Astrocyte (in vitro differentiated cells and primary cell): Measurements from ENCODE around the gene C1orf50. TPM values are rescaled to one million over a fixed set of nuclear protein-coding genes. Genes with fewer than 3 reads are reported as not detected.

Source experiments
- DNase-seq: peaks from one replicate; pipeline ENCODE4 v3.0.0-alpha.2; 2010; ENCODE audit warnings: low read depth
- FAIRE-seq: peaks from 2 replicates; lab custom pipeline; 2011; peaks lifted over from hg19 to GRCh38; lab: Jason Lieb, UNC
- H2AFZ ChIP-seq: 2 replicates; pipeline ENCODE4 v1.6.0; 2012; ENCODE audit warnings: low read depth, low read length, inconsistent platforms
- H3K27ac ChIP-seq: 2 replicates; pipeline ENCODE4 v1.5.1; 2011; ENCODE audit warnings: low read depth, low read length, inconsistent platforms
- H3K27me3 ChIP-seq: 2 replicates; pipeline ENCODE4 v1.6.0; 2011; ENCODE audit warnings: low read length, inconsistent platforms; ENCODE audit not compliant: insufficient read depth
- H3K36me3 ChIP-seq: 2 replicates; pipeline ENCODE4 v1.5.1; 2011; ENCODE audit warnings: low read length, inconsistent platforms; ENCODE audit not compliant: insufficient read depth
- H3K4me1 ChIP-seq: 2 replicates; pipeline ENCODE4 v1.5.1; 2011; ENCODE audit warnings: low read length, inconsistent platforms; ENCODE audit not compliant: insufficient read depth
- H3K4me2 ChIP-seq: 2 replicates; pipeline ENCODE4 v1.6.0; 2012; ENCODE audit warnings: low read length, inconsistent platforms
- H3K4me3 ChIP-seq: 2 replicates; pipeline ENCODE4 v1.5.1; 2011; ENCODE audit warnings: low read depth, mild to moderate bottlenecking, low read length, inconsistent platforms; ENCODE audit not compliant: insufficient read depth
- H3K79me2 ChIP-seq: 2 replicates; pipeline ENCODE4 v1.6.0; 2012; ENCODE audit warnings: mild to moderate bottlenecking, low read length, inconsistent platforms; ENCODE audit not compliant: insufficient read depth
- H3K9ac ChIP-seq: 2 replicates; pipeline ENCODE4 v1.6.0; 2012; ENCODE audit warnings: mild to moderate bottlenecking, low read length, inconsistent platforms
- H3K9me3 ChIP-seq: 2 replicates; pipeline ENCODE4 v1.5.1; 2012; ENCODE audit warnings: low read depth, mild to moderate bottlenecking, low read length, inconsistent platforms; ENCODE audit not compliant: insufficient read depth
- H4K20me1 ChIP-seq: 2 replicates; pipeline ENCODE4 v1.6.0; 2012; ENCODE audit warnings: low read length, inconsistent platforms; ENCODE audit not compliant: insufficient read depth
- H3K27ac Mint-ChIP-seq: one replicate; pipeline ENCODE4 v1.8.0; 2021; ENCODE audit warnings: mild to moderate bottlenecking, mixed read lengths; ENCODE audit not compliant: unreplicated experiment
- H3K27me3 Mint-ChIP-seq: one replicate; pipeline ENCODE4 v1.8.0; 2021; ENCODE audit warnings: low read depth, mixed read lengths; ENCODE audit not compliant: unreplicated experiment
- H3K36me3 Mint-ChIP-seq: one replicate; pipeline ENCODE4 v1.8.0; 2021; ENCODE audit warnings: low read depth, mixed read lengths; ENCODE audit not compliant: unreplicated experiment
- H3K4me1 Mint-ChIP-seq: one replicate; pipeline ENCODE4 v1.8.0; 2021; ENCODE audit warnings: low read depth, mixed read lengths; ENCODE audit not compliant: unreplicated experiment
- H3K4me3 Mint-ChIP-seq: one replicate; pipeline ENCODE4 v1.8.0; 2021; ENCODE audit warnings: mild to moderate bottlenecking, moderate library complexity, mixed read lengths; ENCODE audit not compliant: unreplicated experiment
- H3K9me3 Mint-ChIP-seq: one replicate; pipeline ENCODE4 v1.8.0; 2021; ENCODE audit warnings: mild to moderate bottlenecking, mixed read lengths; ENCODE audit not compliant: unreplicated experiment
- CTCF ChIP-seq: IDR thresholded peaks from 2 replicates; pipeline ENCODE4 v1.5.1; 2011; ENCODE audit warnings: low read depth, mild to moderate bottlenecking, inconsistent platforms, low read length, moderate library complexity; ENCODE audit not compliant: insufficient read depth
- EZH2 ChIP-seq: IDR thresholded peaks from 2 replicates; pipeline ENCODE4 v1.6.1; 2012; ENCODE audit warnings: mild to moderate bottlenecking, low read length, inconsistent platforms; ENCODE audit not compliant: insufficient read depth
- total RNA-seq: library from RNA; stranded (reverse); gene quantifications from 2 replicates; pipeline ENCODE4 v1.2.1, GENCODE V29; 2021

The C1orf50 gene
- total RNA-seq, 1 donor from 2014 or later: 9.5 TPM

- DNase-seq: no peak
- peaks cover 2% of the 10 kb centered on the region for H3K9me3 Mint-ChIP-seq
- H3K4me1 Mint-ChIP-seq: no peaks in the 10 kb centered on the region
- Histone ChIP-seq H3K4me2 (no peak overlapping the region), H3K79me2 (no peaks in the 10 kb centered on the region), H4K20me1 (peaks cover 54% of the 10 kb centered on the region), H3K27me3 (no peaks in the 10 kb centered on the region), H3K4me3 (no peak overlapping the region), H3K4me1 (no peaks in the 10 kb centered on the region), H3K9me3 (no peaks in the 10 kb centered on the region), H3K9ac (no peak overlapping the region), H2AFZ (no peak overlapping the region), H3K27ac (no peak overlapping the region), H3K36me3 (peaks cover 23% of the 10 kb centered on the region)
- no peak overlapping the region for H3K27ac Mint-ChIP-seq
- no peaks in the 10 kb centered on the region for H3K27me3 Mint-ChIP-seq
- H3K4me3 Mint-ChIP-seq: no peak overlapping the region
- no peak for FAIRE-seq
- TF ChIP-seq EZH2: no peak
- no peak for TF ChIP-seq CTCF
- H3K36me3 Mint-ChIP-seq: peaks cover 37% of the 10 kb centered on the region
These were observed 20.5 kb upstream of the C1orf50 start for GRCh38 chr1:42746436-42747105.

- no peak overlapping the region for H3K27ac Mint-ChIP-seq
- Histone ChIP-seq H3K79me2 (no peaks in the 10 kb centered on the region), H3K36me3 (peaks cover 27% of the 10 kb centered on the region), H2AFZ (no peak overlapping the region), H3K9ac (no peak overlapping the region), H3K27me3 (no peaks in the 10 kb centered on the region), H3K4me1 (no peaks in the 10 kb centered on the region), H3K4me3 (no peak overlapping the region), H3K27ac (no peak overlapping the region), H3K4me2 (no peak overlapping the region), H4K20me1 (peaks cover 59% of the 10 kb centered on the region), H3K9me3 (no peaks in the 10 kb centered on the region)
- no peak for FAIRE-seq
- no peak for TF ChIP-seq EZH2
- TF ChIP-seq CTCF: peak; percentile 32
- no peaks in the 10 kb centered on the region for H3K27me3 Mint-ChIP-seq
- peaks cover 2% of the 10 kb centered on the region for H3K9me3 Mint-ChIP-seq
- no peak for DNase-seq
- H3K36me3 Mint-ChIP-seq: peaks cover 42% of the 10 kb centered on the region
- no peaks in the 10 kb centered on the region for H3K4me1 Mint-ChIP-seq
- H3K4me3 Mint-ChIP-seq: no peak overlapping the region
These were observed 19.9 kb upstream of the C1orf50 start for GRCh38 chr1:42747125-42747524.

GRCh38 chr1:42748021-42748420, 19.0 kb upstream of the C1orf50 start:
- no peak for FAIRE-seq
- Histone ChIP-seq H4K20me1 (peaks cover 68% of the 10 kb centered on the region), H2AFZ (no peak overlapping the region), H3K4me3 (no peak overlapping the region), H3K4me2 (no peak overlapping the region), H3K9me3 (no peaks in the 10 kb centered on the region), H3K9ac (no peak overlapping the region), H3K36me3 (peaks cover 36% of the 10 kb centered on the region), H3K4me1 (no peaks in the 10 kb centered on the region), H3K27me3 (no peaks in the 10 kb centered on the region), H3K27ac (no peak overlapping the region), H3K79me2 (no peaks in the 10 kb centered on the region)
- H3K4me1 Mint-ChIP-seq: no peaks in the 10 kb centered on the region
- H3K4me3 Mint-ChIP-seq: no peak overlapping the region
- peaks cover 2% of the 10 kb centered on the region for H3K9me3 Mint-ChIP-seq
- H3K27me3 Mint-ChIP-seq: no peaks in the 10 kb centered on the region
- peaks cover 49% of the 10 kb centered on the region for H3K36me3 Mint-ChIP-seq
- no peak for TF ChIP-seq EZH2
- TF ChIP-seq CTCF: no peak
- H3K27ac Mint-ChIP-seq: no peak overlapping the region
- DNase-seq: no peak
